Calu3 (cell line): ENCODE results near the gene PAX2. TPM values are rescaled to one million over a fixed set of nuclear protein-coding genes. Genes with fewer than 3 reads are reported as not detected.

Source experiments
- BruUV-seq: library from RNA; stranded (reverse); fragments of 400-500 nt; replicated peaks from 2 replicates; lab custom pipeline; 2021; lab: Mats Ljungman, UMichigan
- CTCF ChIA-PET: fragments of 300-600 bp; sonication (Branson Sonifier 250); formaldehyde crosslinking; loops from one replicate; lab custom pipeline; 2022; ENCODE audit warnings: antibody characterized with exemption; lab: Charles Lee
- DNase-seq: peaks from one replicate; pipeline ENCODE4 v3.0.0; 2022
- H3K27ac Mint-ChIP-seq: one replicate; pipeline ENCODE4 v1.8.0; 2022; ENCODE audit warnings: mixed read lengths; ENCODE audit not compliant: unreplicated experiment
- H3K27me3 Mint-ChIP-seq: one replicate; pipeline ENCODE4 v1.8.0; 2022; ENCODE audit warnings: mixed read lengths; ENCODE audit not compliant: unreplicated experiment
- H3K36me3 Mint-ChIP-seq: one replicate; pipeline ENCODE4 v1.8.0; 2022; ENCODE audit warnings: mild to moderate bottlenecking, moderate library complexity, mixed read lengths; ENCODE audit not compliant: insufficient read depth, unreplicated experiment
- H3K4me1 Mint-ChIP-seq: one replicate; pipeline ENCODE4 v1.8.0; 2022; ENCODE audit warnings: mild to moderate bottlenecking, low read depth, mixed read lengths; ENCODE audit not compliant: unreplicated experiment
- H3K4me3 Mint-ChIP-seq: one replicate; pipeline ENCODE4 v1.8.0; 2022; ENCODE audit warnings: mild to moderate bottlenecking, low read depth, moderate library complexity, mixed read lengths; ENCODE audit not compliant: unreplicated experiment
- H3K9me3 Mint-ChIP-seq: one replicate; pipeline ENCODE4 v1.8.0; 2022; ENCODE audit warnings: low read depth, mixed read lengths; ENCODE audit not compliant: unreplicated experiment
- CTCF ChIP-seq: fragments of 200-600 bp; IDR thresholded peaks from one replicate; pipeline ENCODE4 v1.8.0; 2022; ENCODE audit warnings: antibody characterized with exemption; ENCODE audit not compliant: unreplicated experiment
- intact Hi-C: fragments of 100-400 bp; cut with micrococcal nuclease; formaldehyde crosslinking; loops from one replicate; pipeline ENCODE4 v1.10.0; 2022; ENCODE audit not compliant: unreplicated experiment
- total RNA-seq: library from RNA; stranded (reverse); gene quantifications from 2 replicates; pipeline ENCODE4 v1.2.3, GENCODE V29; 2022

Gene PAX2
- total RNA-seq, 1 experiment from 2014 or later: not detected

GRCh38 chr10:100727808-100728207 lies 17.6 kb upstream of the PAX2 start:
- no peak overlapping the region for H3K4me3 Mint-ChIP-seq
- H3K36me3 Mint-ChIP-seq: no peaks in the 10 kb centered on the region
- no TSS peak for BruUV-seq
- H3K27me3 Mint-ChIP-seq: peaks cover 89% of the 10 kb centered on the region
- no peak overlapping the region for H3K27ac Mint-ChIP-seq
- CTCF ChIA-PET: no interaction called here
- no peak for DNase-seq
- no peak for TF ChIP-seq CTCF
- intact Hi-C loops: loop anchor here (10.0 kb wide), 1 partner anchor 147 kb away; no protein-coding TSS in a partner anchor
- peaks cover 40% of the 10 kb centered on the region for H3K4me1 Mint-ChIP-seq
- H3K9me3 Mint-ChIP-seq: no peaks in the 10 kb centered on the region

GRCh38 chr10:100728928-100729861 lies 16.2 kb upstream of the PAX2 start:
- Mint-ChIP-seq H3K27ac (no peak overlapping the region), H3K9me3 (no peaks in the 10 kb centered on the region), H3K27me3 (peaks cover 89% of the 10 kb centered on the region), H3K4me1 (peaks cover 40% of the 10 kb centered on the region), H3K4me3 (peak overlapping the region; percentile 71), H3K36me3 (no peaks in the 10 kb centered on the region)
- BruUV-seq: no TSS peak
- TF ChIP-seq CTCF: peak; percentile 36
- CTCF ChIA-PET: interaction anchor here (0.5 kb wide), 1 partner anchor 11 kb away, joined by 12 read pairs; no protein-coding TSS in a partner anchor
- peak; percentile 49 for DNase-seq
- intact Hi-C loops: loop anchor here (10.0 kb wide), 1 partner anchor 146 kb away; no protein-coding TSS in a partner anchor

- peak overlapping the region; percentile 71 for H3K4me3 Mint-ChIP-seq
- H3K27me3 Mint-ChIP-seq: peaks cover 95% of the 10 kb centered on the region
- intact Hi-C loops: loop anchor here (10.0 kb wide), 1 partner anchor 145 kb away; no protein-coding TSS in a partner anchor
- no peaks in the 10 kb centered on the region for H3K36me3 Mint-ChIP-seq
- H3K27ac Mint-ChIP-seq: no peak overlapping the region
- TF ChIP-seq CTCF: no peak
- H3K9me3 Mint-ChIP-seq: no peaks in the 10 kb centered on the region
- DNase-seq: no peak
- BruUV-seq: no TSS peak
- H3K4me1 Mint-ChIP-seq: peaks cover 45% of the 10 kb centered on the region
- CTCF ChIA-PET: no interaction called here
These were observed 15.3 kb upstream of the PAX2 start for GRCh38 chr10:100729862-100730724.

GRCh38 chr10:100730725-100731406 lies 14.5 kb upstream of the PAX2 start:
- BruUV-seq: no TSS peak
- Mint-ChIP-seq H3K36me3 (no peaks in the 10 kb centered on the region), H3K27ac (no peak overlapping the region), H3K4me3 (peak overlapping the region; percentile 71), H3K27me3 (peaks cover 95% of the 10 kb centered on the region), H3K4me1 (peaks cover 47% of the 10 kb centered on the region), H3K9me3 (no peaks in the 10 kb centered on the region)
- CTCF ChIA-PET: no interaction called here
- intact Hi-C loops: no loop called here
- DNase-seq: no peak
- TF ChIP-seq CTCF: no peak
